ENCODE measurements around the gene ATP1A1.
A peak's percentile ranks its signal among the peaks of the same experiment; 100 is the strongest.

Gene ATP1A1

GRCh38 chr1:116345843-116346242 lies 27.2 kb upstream of the ATP1A1 start:
- no peak for DNase-seq

- no peak for DNase-seq
Measured at GRCh38 chr1:116346943-116347673, 25.9 kb upstream of the ATP1A1 start.

GRCh38 chr1:116347696-116348095 lies 25.3 kb upstream of the ATP1A1 start:
- DNase-seq, result no peak

- DNase-seq, result no peak
Measured at GRCh38 chr1:116350097-116350645, 22.9 kb upstream of the ATP1A1 start.

- no peak for DNase-seq
Measured at GRCh38 chr1:116351914-116352313, 21.1 kb upstream of the ATP1A1 start.

GRCh38 chr1:116352349-116352813 lies 20.7 kb upstream of the ATP1A1 start:
- DNase-seq, result no peak

GRCh38 chr1:116353155-116353554 lies 19.9 kb upstream of the ATP1A1 start:
- DNase-seq, result no peak

GRCh38 chr1:116356067-116356466 lies 17.0 kb upstream of the ATP1A1 start:
- no peak for DNase-seq

GRCh38 chr1:116356673-116357072 lies 16.4 kb upstream of the ATP1A1 start:
- peak; percentile 35 for DNase-seq

GRCh38 chr1:116357487-116357886 lies 15.6 kb upstream of the ATP1A1 start:
- DNase-seq, result no peak

GRCh38 chr1:116359060-116359830 lies 13.8 kb upstream of the ATP1A1 start:
- peak; percentile 31 for DNase-seq

- no peak for DNase-seq
Measured at GRCh38 chr1:116359871-116360270, 13.2 kb upstream of the ATP1A1 start.

- no peak for DNase-seq
Measured at GRCh38 chr1:116360429-116361173, 12.4 kb upstream of the ATP1A1 start.

- DNase-seq, result no peak
Measured at GRCh38 chr1:116361648-116362047, 11.4 kb upstream of the ATP1A1 start.

GRCh38 chr1:116362050-116362449 lies 11.0 kb upstream of the ATP1A1 start:
- no peak for DNase-seq

GRCh38 chr1:116365353-116365780 lies 7.7 kb upstream of the ATP1A1 start:
- DNase-seq, result no peak

GRCh38 chr1:116365857-116366256 lies 7.2 kb upstream of the ATP1A1 start:
- no peak for DNase-seq

GRCh38 chr1:116367256-116367945 lies 5.6 kb upstream of the ATP1A1 start:
- DNase-seq, result no peak

- DNase-seq, result no peak
Measured at GRCh38 chr1:116368241-116368640, 4.8 kb upstream of the ATP1A1 start.

GRCh38 chr1:116370181-116370580 lies 2.9 kb upstream of the ATP1A1 start:
- DNase-seq, result no peak

GRCh38 chr1:116371752-116372151 lies 1.3 kb upstream of the ATP1A1 start:
- no peak for DNase-seq

GRCh38 chr1:116372191-116372590 lies 853 bp upstream of the ATP1A1 start:
- no peak for DNase-seq

Measured in fibroblast of skin of right biceps (primary cell).